ENCODE data around the gene FBXO8.

Gene FBXO8

GRCh38 chr4:174244441-174244840, 39.0 kb downstream of the FBXO8 start:
- no peak for FAIRE-seq

- no peak for FAIRE-seq
These were observed 42.3 kb downstream of the FBXO8 start for GRCh38 chr4:174241162-174241561.

GRCh38 chr4:174236359-174236758, 47.1 kb downstream of the FBXO8 start:
- no peak for FAIRE-seq

- FAIRE-seq, result no peak
These were observed 52.8 kb downstream of the FBXO8 start for GRCh38 chr4:174230680-174231079.

GRCh38 chr4:174230148-174230547, 53.3 kb downstream of the FBXO8 start:
- FAIRE-seq, result peak; percentile 41

GRCh38 chr4:174228988-174229387, 54.5 kb downstream of the FBXO8 start:
- FAIRE-seq, result no peak

GRCh38 chr4:174225349-174226049, 58.0 kb downstream of the FBXO8 start:
- no peak for FAIRE-seq

- FAIRE-seq, result no peak
These were observed 58.9 kb downstream of the FBXO8 start for GRCh38 chr4:174224550-174224949.

- FAIRE-seq, result no peak
These were observed 61.1 kb downstream of the FBXO8 start for GRCh38 chr4:174222266-174222872.

- FAIRE-seq, result no peak
These were observed 65.2 kb downstream of the FBXO8 start for GRCh38 chr4:174218127-174218790.

- no peak for FAIRE-seq
These were observed 66.0 kb downstream of the FBXO8 start for GRCh38 chr4:174217273-174218126.

- FAIRE-seq, result no peak
These were observed 66.6 kb downstream of the FBXO8 start for GRCh38 chr4:174216799-174217272.

GRCh38 chr4:174215961-174216680, 67.3 kb downstream of the FBXO8 start:
- FAIRE-seq, result no peak

GRCh38 chr4:174215057-174215456, 68.4 kb downstream of the FBXO8 start:
- FAIRE-seq, result peak; percentile 51

GRCh38 chr4:174214101-174214878, 69.2 kb downstream of the FBXO8 start:
- no peak for FAIRE-seq

- no peak for FAIRE-seq
These were observed 69.8 kb downstream of the FBXO8 start for GRCh38 chr4:174213731-174214100.

- no peak for FAIRE-seq
These were observed 71.4 kb downstream of the FBXO8 start for GRCh38 chr4:174212061-174212460.

- no peak for FAIRE-seq
These were observed 71.8 kb downstream of the FBXO8 start for GRCh38 chr4:174211622-174212044.

GRCh38 chr4:174210952-174211490, 72.4 kb downstream of the FBXO8 start:
- no peak for FAIRE-seq

GRCh38 chr4:174210354-174210753, 73.1 kb downstream of the FBXO8 start:
- no peak for FAIRE-seq

- no peak for FAIRE-seq
These were observed 74.1 kb downstream of the FBXO8 start for GRCh38 chr4:174209341-174209740.

Data from colon (tissue), 2 donors.